Esophagus mucosa (tissue), 1 donor: Measurements from ENCODE around the gene ZNF521. TPM values are rescaled to one million over a fixed set of nuclear protein-coding genes. Genes with fewer than 3 reads are reported as not detected.

ENCODE experiments used
- ATAC-seq: fragments of 200-7000 bp; cut with Tn5 transposase; one replicate; pipeline ENCODE4 v1.9.1; 2020
- total RNA-seq: library from RNA; stranded (reverse); gene quantifications from one replicate; pipeline ENCODE4 v1.2.4, GENCODE V29; 2023
- donor health status: DM: yes; HTN: yes; CAD: no.

Gene ZNF521
- total RNA-seq, 1 donor from 2014 or later = 3.3 TPM

- ATAC-seq = no peak
These were observed 230.5 kb downstream of the ZNF521 start for GRCh38 chr18:25121442-25121841.

DNA sequence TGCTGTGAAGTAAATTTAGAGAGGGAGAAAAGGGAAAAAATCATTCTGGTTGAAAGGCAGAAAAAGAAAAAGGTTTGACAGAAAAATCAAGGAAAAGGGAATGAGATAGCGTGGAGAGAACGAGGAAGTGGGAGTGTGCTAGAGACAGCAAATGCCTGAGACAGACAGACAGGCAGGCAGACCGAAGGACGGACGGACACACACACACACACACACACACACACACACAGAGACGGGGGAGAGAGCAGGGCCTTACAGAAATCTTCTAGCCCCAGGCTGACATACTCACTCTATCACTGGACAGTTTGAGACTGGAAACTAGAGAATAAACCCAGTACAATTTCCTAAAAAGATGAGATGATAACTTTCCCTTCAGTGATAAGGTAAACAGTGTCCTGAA lies 238.4 kb downstream of the ZNF521 start:
- no peak for ATAC-seq

DNA sequence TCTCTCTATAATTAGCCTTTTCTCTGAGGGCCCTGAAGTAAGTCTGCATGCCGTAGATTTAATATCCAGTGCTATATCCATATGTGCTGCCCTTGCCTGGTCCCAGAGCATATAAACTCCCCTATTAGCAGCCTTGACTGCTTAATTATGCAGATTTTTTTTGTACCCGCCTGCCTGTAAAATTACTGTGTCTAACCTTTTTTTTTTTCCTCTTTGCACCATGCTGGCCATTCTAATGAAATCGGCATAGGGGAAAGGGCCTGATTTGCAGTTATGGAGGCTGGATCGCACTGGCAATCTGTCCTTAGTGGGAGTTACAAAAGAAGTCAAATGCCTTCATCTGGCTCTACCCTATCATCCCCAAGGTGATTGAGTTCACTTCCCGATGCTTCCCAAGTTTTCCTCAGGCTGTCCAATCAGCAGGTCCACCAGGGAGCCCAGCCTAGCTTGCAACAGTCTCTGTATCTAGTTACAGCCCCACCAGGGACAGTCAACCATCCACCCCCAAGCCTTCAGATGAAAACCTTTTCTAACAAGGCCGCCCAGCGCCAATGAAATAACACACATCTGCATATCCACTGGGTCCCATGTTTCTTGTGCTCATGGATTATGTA lies 239.0 kb downstream of the ZNF521 start:
- no peak for ATAC-seq

DNA sequence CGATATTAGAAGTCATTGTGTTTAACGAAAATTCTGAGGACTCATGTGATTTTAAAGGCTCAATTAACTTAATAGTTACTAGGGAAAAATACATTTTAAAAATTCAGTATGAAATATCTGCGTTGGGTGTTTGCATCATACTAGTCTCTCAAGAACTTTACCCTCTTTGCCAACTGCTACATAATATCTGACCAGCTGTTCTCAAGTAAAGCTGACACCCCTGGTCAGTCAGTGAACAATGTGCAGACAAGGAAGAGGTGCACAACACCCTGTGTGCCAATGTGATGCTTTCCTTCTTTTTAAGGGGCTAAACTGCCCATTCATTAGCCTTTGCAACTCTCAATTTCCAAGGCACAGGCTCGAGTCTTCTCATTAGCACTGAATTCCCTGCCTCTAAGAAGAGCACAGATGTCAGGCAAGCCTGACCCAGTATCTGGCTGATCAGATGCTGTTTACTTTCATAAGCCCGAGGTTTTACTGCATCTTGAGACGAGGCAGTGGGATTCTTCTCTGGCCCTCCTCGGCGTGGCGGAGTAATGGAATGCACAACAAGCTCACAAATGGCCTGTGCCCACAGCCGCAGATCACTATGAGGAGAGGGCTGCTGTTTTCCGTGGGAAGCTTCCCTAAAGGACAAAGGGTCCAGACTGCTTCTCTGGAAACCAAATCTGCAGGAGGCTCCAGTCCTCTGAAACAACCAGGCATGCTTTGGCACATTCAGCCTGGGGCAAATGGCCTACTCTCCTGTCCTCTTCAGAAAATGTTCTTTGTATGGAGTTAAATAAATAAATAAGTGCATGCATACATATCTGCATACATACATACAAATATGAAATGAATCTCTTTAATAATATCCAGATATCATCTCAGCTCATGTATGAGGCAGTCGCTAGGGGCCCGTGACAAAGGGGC lies 240.3 kb downstream of the ZNF521 start:
- ATAC-seq = no peak

DNA sequence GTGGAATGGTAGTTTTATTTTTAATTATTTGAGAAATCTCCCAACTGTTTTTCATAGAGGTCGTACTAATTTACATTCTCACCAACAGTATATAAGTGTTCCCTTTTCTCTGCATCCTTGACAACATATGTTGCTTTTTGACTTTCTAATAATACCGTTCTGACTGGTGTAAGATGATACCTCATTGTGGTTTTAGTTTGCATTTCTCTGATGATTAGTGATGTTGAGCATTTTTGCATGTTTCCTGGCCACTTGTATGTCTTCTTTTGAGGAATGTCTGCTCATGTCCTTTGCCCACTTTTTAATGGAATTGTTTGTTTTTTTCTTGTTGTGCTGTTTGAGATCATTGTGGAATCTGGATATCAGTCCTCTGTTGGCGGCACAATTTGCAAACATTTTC lies 242.5 kb downstream of the ZNF521 start:
- ATAC-seq = no peak

- ATAC-seq = no peak
These were observed 248.4 kb downstream of the ZNF521 start for GRCh38 chr18:25103468-25104155.

- ATAC-seq = no peak
These were observed 249.3 kb downstream of the ZNF521 start for GRCh38 chr18:25102662-25103061.

DNA sequence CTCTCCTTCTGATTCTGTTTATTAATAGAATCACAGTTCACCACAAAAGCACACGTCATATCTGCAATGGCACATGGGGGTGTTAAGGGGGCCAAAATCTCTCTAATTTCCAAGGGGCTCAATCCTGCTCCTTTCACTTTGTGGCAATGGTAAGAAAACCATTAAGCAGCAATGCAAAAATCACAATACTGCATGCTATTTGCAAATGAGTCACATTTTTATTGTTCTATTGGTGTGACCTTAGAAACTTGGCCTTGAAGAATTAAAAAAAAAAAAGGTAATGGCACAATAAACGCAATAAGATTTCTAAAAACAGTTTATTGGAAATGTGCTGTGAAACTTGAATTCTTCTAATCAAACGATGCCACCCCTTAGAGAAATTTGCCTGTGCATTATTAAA lies 251.5 kb downstream of the ZNF521 start:
- no peak for ATAC-seq

DNA sequence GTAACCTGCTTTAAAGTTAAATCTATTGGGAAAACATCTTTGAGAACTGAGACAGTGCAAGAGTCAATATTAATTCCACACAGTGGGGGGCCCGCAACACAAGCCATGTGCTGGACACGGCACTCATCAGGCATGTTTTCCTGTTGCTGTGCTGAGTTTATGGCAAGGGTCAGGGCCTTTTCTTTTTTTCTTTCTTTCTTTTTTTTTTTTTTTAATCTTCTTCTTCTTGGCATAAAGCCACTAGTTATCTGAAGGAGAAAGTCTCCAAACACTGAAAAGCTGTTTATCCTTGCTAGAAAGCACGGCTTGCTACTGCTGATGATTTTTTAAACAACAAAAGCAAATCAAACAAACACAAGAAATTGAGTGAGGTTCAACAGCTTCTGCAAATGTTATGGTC lies 252.1 kb downstream of the ZNF521 start:
- ATAC-seq = no peak

GRCh38 chr18:25097569-25098056 lies 254.4 kb downstream of the ZNF521 start:
- ATAC-seq = no peak

GRCh38 chr18:25097057-25097456 lies 254.9 kb downstream of the ZNF521 start:
- no peak for ATAC-seq

DNA sequence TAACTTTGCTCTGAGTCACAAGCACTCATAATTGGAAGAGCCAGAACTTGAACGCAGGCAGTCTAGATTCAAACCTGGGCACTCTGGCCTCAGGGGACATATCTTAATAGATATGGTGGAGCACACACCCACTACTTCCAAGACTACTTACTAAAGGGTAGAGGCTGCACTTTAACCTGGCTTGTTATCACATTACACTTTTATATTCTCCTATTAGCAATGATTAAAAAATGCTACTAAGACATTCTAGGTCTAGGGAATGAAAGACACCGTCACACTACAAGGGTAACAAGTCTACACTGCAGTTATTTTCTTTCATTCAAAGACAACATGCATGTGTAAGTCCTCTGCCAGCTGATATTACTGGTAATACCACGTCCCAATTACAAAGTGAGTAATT lies 258.8 kb downstream of the ZNF521 start:
- ATAC-seq = no peak

DNA sequence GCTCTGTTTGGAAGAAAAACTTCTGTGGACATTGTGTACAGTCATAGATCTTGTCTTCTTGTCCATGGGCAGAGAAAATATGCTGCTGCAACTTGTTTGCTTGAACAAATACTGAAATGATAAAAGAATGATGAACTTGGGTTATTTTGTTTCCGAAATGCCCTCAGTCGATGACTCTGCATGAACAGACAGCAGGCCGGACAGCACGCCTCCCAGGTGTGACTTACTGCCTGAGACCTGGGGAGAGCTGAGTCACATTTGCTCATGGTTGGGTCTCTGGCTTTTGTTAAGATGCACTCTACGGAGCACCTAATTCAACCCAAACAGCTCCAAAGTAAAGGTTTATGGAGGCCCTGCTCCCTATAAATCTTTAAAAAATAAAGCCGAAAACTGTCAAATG lies 262.5 kb downstream of the ZNF521 start:
- ATAC-seq = no peak

- ATAC-seq = no peak
These were observed 265.1 kb downstream of the ZNF521 start for GRCh38 chr18:25086876-25087275.

- no peak for ATAC-seq
These were observed 271.0 kb downstream of the ZNF521 start for GRCh38 chr18:25081001-25081400.

GRCh38 chr18:25080211-25080610 lies 271.8 kb downstream of the ZNF521 start:
- ATAC-seq = no peak

DNA sequence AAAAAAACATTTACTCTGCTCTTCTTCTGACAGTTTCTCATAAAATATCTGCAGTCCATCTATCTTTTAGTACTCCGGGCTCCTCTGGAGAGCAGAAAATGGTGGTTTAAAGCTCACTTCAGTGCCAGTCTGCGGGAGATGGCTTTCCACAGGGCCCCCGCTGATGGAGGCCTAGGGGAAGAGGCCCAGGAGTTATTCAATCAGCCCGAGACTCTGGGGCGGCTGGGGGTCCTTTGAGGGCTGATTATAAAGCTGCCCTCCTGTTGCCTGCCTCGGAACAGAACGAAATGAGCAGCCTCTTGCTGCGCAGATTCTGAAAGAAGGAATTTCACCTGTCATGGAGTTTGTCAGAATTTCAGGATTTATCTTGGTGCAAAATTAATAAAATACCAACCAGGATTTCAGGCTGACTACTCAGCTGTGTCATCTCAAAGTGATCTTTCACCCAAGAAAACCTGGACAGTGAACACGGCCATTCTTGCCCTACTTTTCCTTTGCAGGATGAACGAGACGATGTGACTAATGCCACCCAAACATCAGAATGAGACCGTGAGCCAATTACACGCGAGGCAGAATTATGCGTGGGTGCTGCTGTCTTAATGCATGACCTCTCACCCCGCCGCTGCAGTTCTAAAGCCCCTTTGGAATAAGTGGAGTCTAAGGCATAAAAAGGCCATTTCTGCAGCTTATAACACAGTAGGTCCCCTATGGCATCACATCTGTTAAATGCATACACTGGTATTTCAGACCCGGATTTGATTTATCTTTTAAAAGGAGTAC lies 273.8 kb downstream of the ZNF521 start:
- no peak for ATAC-seq

GRCh38 chr18:25077038-25077943 lies 274.7 kb downstream of the ZNF521 start:
- ATAC-seq = no peak

- ATAC-seq = no peak
These were observed 276.2 kb downstream of the ZNF521 start for GRCh38 chr18:25075783-25076182.

- no peak for ATAC-seq
These were observed 276.6 kb downstream of the ZNF521 start for GRCh38 chr18:25075331-25075730.

- ATAC-seq = no peak
These were observed 277.0 kb downstream of the ZNF521 start for GRCh38 chr18:25074925-25075324.
